Loucy (cell line): Measurements from ENCODE around the gene CCND1.

Source experiments
- H2AFZ ChIP-seq: fragments of 200-600 bp; sonication (generic); 2 replicates; pipeline ENCODE4 v1.6.0; 2016; ENCODE audit warnings: antibody characterized with exemption, mild to moderate bottlenecking, low read length, moderate library complexity
- H3F3A ChIP-seq: fragments of 200-600 bp; 2 replicates; pipeline ENCODE4 v1.6.0; 2016; ENCODE audit warnings: antibody characterized with exemption, low read depth, mild to moderate bottlenecking
- H3K27me3 ChIP-seq: fragments of 200-600 bp; sonication (generic); 2 replicates; pipeline ENCODE4 v1.6.1; 2014; ENCODE audit warnings: low read length, mild to moderate bottlenecking; ENCODE audit not compliant: insufficient read depth, poor library complexity, severe bottlenecking
- H3K36me3 ChIP-seq: fragments of 200-600 bp; sonication (generic); 2 replicates; pipeline ENCODE4 v1.6.1; 2016; ENCODE audit warnings: low read length; ENCODE audit not compliant: insufficient read depth
- H3K4me1 ChIP-seq: fragments of 200-600 bp; sonication (generic); 2 replicates; pipeline ENCODE4 v1.5.1; 2014; ENCODE audit warnings: low read length, mild to moderate bottlenecking; ENCODE audit not compliant: insufficient read depth, poor library complexity, severe bottlenecking
- H3K4me2 ChIP-seq: fragments of 200-600 bp; sonication (generic); 2 replicates; pipeline ENCODE4 v1.6.0; 2014; ENCODE audit warnings: antibody characterized with exemption, low read length, low read depth, mild to moderate bottlenecking; ENCODE audit not compliant: poor library complexity, severe bottlenecking
- H3K4me3 ChIP-seq: fragments of 200-600 bp; sonication (generic); 2 replicates; pipeline ENCODE4 v1.5.1; 2014; ENCODE audit warnings: low read length, mild to moderate bottlenecking, mixed read lengths; ENCODE audit not compliant: poor library complexity, severe bottlenecking
- H3K79me2 ChIP-seq: fragments of 200-600 bp; sonication (generic); 2 replicates; pipeline ENCODE4 v1.6.1; 2014; ENCODE audit warnings: low read length; ENCODE audit not compliant: insufficient read depth
- H3K9ac ChIP-seq: fragments of 200-600 bp; sonication (generic); 2 replicates; pipeline ENCODE4 v1.6.0; 2014; ENCODE audit warnings: mild to moderate bottlenecking, low read depth, low read length, moderate library complexity; ENCODE audit not compliant: poor library complexity, severe bottlenecking
- H3K9me2 ChIP-seq: fragments of 200-600 bp; sonication (generic); replicated peaks from 2 replicates; pipeline ENCODE4 v1.6.1; 2016; ENCODE audit warnings: low read depth, low read length, mixed read lengths
- H3K9me3 ChIP-seq: fragments of 200-600 bp; sonication (generic); 2 replicates; pipeline ENCODE4 v1.6.1; 2014; ENCODE audit warnings: mild to moderate bottlenecking, antibody characterized with exemption, low read length, low read depth; ENCODE audit not compliant: insufficient read depth
- H4K20me1 ChIP-seq: fragments of 200-600 bp; sonication (generic); 2 replicates; pipeline ENCODE4 v1.6.0; 2014; ENCODE audit warnings: antibody characterized with exemption, low read length, mild to moderate bottlenecking; ENCODE audit not compliant: insufficient read depth, poor library complexity, severe bottlenecking
- EZH2phosphoT487 ChIP-seq: fragments of 200-600 bp; IDR thresholded peaks from 2 replicates; pipeline ENCODE4 v1.6.1; 2018; ENCODE audit warnings: antibody characterized with exemption, mild to moderate bottlenecking, moderate library complexity, borderline replicate concordance
- TF ChIP-seq, protein P1 (sequence below): fragments of 200-600 bp; sonication (generic); conservative IDR thresholded peaks from 2 replicates; pipeline ENCODE4 v1.5.1; 2014; ENCODE audit warnings: mild to moderate bottlenecking, antibody characterized with exemption, low read length

Gene CCND1

GRCh38 chr11:69637941-69638871, 2.8 kb upstream of the CCND1 start:
- Histone ChIP-seq H3K36me3 (no peaks in the 10 kb centered on the region), H3K4me2 (peak overlapping the region; percentile 55), H3F3A (no peaks in the 10 kb centered on the region), H3K9me2 (no peaks in the 10 kb centered on the region), H3K9me3 (no peaks in the 10 kb centered on the region), H3K4me1 (no peaks in the 10 kb centered on the region), H3K79me2 (no peaks in the 10 kb centered on the region), H3K4me3 (peak overlapping the region; percentile 51), H3K27me3 (no peaks in the 10 kb centered on the region), H2AFZ (no peak overlapping the region), H3K9ac (no peak overlapping the region), H4K20me1 (no peaks in the 10 kb centered on the region)
- TF ChIP-seq, protein P1, sequence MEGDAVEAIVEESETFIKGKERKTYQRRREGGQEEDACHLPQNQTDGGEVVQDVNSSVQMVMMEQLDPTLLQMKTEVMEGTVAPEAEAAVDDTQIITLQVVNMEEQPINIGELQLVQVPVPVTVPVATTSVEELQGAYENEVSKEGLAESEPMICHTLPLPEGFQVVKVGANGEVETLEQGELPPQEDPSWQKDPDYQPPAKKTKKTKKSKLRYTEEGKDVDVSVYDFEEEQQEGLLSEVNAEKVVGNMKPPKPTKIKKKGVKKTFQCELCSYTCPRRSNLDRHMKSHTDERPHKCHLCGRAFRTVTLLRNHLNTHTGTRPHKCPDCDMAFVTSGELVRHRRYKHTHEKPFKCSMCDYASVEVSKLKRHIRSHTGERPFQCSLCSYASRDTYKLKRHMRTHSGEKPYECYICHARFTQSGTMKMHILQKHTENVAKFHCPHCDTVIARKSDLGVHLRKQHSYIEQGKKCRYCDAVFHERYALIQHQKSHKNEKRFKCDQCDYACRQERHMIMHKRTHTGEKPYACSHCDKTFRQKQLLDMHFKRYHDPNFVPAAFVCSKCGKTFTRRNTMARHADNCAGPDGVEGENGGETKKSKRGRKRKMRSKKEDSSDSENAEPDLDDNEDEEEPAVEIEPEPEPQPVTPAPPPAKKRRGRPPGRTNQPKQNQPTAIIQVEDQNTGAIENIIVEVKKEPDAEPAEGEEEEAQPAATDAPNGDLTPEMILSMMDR, result no peak
- TF ChIP-seq EZH2phosphoT487, result no peak

DNA sequence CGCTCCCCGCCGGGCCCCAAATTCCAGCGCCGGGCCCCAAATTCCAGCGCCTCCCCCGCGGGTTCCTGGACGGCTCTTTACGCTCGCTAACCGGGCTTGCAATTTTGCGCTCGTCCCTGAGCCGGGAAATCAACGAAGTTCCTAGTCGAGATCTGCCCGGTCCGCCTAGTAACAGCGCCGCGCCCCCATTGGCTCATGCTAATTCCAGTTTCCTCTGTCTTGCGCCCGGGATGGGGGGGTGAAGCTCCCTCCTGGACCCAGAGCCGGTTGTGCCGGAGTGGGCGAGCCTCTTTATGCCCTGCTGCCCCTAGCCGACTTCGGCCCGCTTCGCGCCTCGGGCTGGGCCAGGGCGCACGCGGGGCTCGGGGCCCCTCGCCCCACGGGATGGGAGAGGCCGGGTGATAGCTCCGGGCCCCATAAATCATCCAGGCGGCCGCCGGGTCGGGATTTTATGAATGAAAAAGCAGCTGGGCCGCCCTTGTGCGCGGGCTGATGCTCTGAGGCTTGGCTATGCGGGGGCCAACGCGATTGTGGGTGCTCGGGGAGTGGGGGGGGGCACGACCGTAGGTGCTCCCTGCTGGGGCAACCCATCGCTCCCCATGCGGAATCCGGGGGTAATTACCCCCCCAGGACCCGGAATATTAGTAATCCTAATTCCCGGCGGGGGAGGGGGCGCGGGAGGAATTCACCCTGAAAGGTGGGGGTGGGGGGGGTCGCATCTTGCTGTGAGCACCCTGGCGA, 1.8 kb upstream of the CCND1 start:
- Histone ChIP-seq H3F3A (no peaks in the 10 kb centered on the region), H3K4me2 (peak overlapping the region; percentile 55), H2AFZ (no peak overlapping the region), H3K4me1 (no peaks in the 10 kb centered on the region), H3K27me3 (no peaks in the 10 kb centered on the region), H3K79me2 (no peaks in the 10 kb centered on the region), H3K9ac (no peak overlapping the region), H3K9me3 (no peaks in the 10 kb centered on the region), H4K20me1 (no peaks in the 10 kb centered on the region), H3K4me3 (peak overlapping the region; percentile 51), H3K36me3 (no peaks in the 10 kb centered on the region), H3K9me2 (no peaks in the 10 kb centered on the region)
- TF ChIP-seq, protein P1, result no peak
- TF ChIP-seq EZH2phosphoT487, result no peak

DNA sequence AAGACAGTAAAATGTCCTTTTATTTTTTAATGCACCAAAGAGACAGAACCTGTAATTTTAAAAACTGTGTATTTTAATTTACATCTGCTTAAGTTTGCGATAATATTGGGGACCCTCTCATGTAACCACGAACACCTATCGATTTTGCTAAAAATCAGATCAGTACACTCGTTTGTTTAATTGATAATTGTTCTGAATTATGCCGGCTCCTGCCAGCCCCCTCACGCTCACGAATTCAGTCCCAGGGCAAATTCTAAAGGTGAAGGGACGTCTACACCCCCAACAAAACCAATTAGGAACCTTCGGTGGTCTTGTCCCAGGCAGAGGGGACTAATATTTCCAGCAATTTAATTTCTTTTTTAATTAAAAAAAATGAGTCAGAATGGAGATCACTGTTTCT, 1.1 kb upstream of the CCND1 start:
- no peaks in the 10 kb centered on the region for H4K20me1 ChIP-seq
- no peak for TF ChIP-seq EZH2phosphoT487
- TF ChIP-seq, protein P1, result no peak
- H3K9me3 ChIP-seq, result no peaks in the 10 kb centered on the region
- no peak overlapping the region for H3K9ac ChIP-seq
- H3K4me2 ChIP-seq, result peak overlapping the region; percentile 55
- no peaks in the 10 kb centered on the region for H3K4me1 ChIP-seq
- no peaks in the 10 kb centered on the region for H3F3A ChIP-seq
- no peaks in the 10 kb centered on the region for H3K79me2 ChIP-seq
- peak overlapping the region; percentile 51 for H3K4me3 ChIP-seq
- no peaks in the 10 kb centered on the region for H3K27me3 ChIP-seq
- H3K9me2 ChIP-seq, result no peaks in the 10 kb centered on the region
- no peaks in the 10 kb centered on the region for H3K36me3 ChIP-seq
- no peak overlapping the region for H2AFZ ChIP-seq
